Testis (tissue), 5 donors: ENCODE data around the gene TTBK1. TPM values are rescaled to one million over a fixed set of nuclear protein-coding genes. Genes with fewer than 3 reads are reported as not detected.

Experiments used
- DNase-seq: peaks from one replicate; pipeline ENCODE4 v3.0.0-alpha.2; 2019
- H3K27ac ChIP-seq, 2 donors: fragments of 200-600 bp; sonication (generic); one replicate each; pipeline ENCODE4 v1.5.1; 2019
- H3K27me3 ChIP-seq: fragments of 200-600 bp; sonication (generic); one replicate; pipeline ENCODE4 v1.5.1; 2019
- H3K36me3 ChIP-seq: fragments of 200-600 bp; sonication (generic); one replicate; pipeline ENCODE4 v1.5.1; 2017; ENCODE audit warnings: low read depth; ENCODE audit errors: missing control alignments
- H3K4me1 ChIP-seq: fragments of 200-600 bp; sonication (generic); one replicate; pipeline ENCODE4 v1.5.1; 2019
- H3K4me3 ChIP-seq, 2 donors: fragments of 200-600 bp; sonication (generic); one replicate each; pipeline ENCODE4 v1.5.1; 2017 to 2019
- H3K9me3 ChIP-seq: fragments of 200-600 bp; sonication (generic); one replicate; pipeline ENCODE4 v1.5.1; 2017
- POLR2A ChIP-seq: fragments of 450-650 bp; IDR thresholded peaks from one replicate; pipeline ENCODE4 v1.6.1; 2017; ENCODE audit warnings: antibody characterized with exemption, mild to moderate bottlenecking, moderate library complexity
- WGBS, 2 donors: methylation state at CpG; one replicate each; pipeline ENCODE4 v1.1.5; 2018; 5-methylcytosine and 5-hydroxymethylcytosine counted together
- intact Hi-C: fragments of 100-400 bp; cut with DNase I; formaldehyde crosslinking; loops from one replicate; pipeline ENCODE4 v1.15.1; 2023; ENCODE audit warnings: low total_unique reads
- long read RNA-seq, 2 donors: transcript quantifications; one replicate each; lab custom pipeline, GENCODE V29; 2026
- polyA plus RNA-seq: library from polyadenylated mRNA; stranded (reverse); fragments of 350-450 nt; fragmentation: Illumina TruSeq; extraction: RNeasy Lipid Tissue Mini Kit (QIAGEN cat#74804); gene quantifications from one replicate; pipeline ENCODE4 v1.2.3, GENCODE V29; 2014; ENCODE audit warnings: low read depth, low replicate concordance; ENCODE audit not compliant: insufficient read depth
- total RNA-seq, 2 donors: library from RNA; depleted of rRNA; stranded (reverse); fragments of >200 nt; gene quantifications; one replicate each; pipeline ENCODE4 v1.2.3, GENCODE V29; 2016
- TF ChIP-seq, protein P1 (sequence below), 3 experiments: fragments of 450-650 bp in 2 of 3; fragments of 200-600 bp in 1 of 3; sonication (generic) in 1 of 3; IDR thresholded peaks; one replicate each; pipeline ENCODE4 v1.5.1; 2016 to 2019; ENCODE audit warnings: antibody characterized with exemption in 3 of 3, mild to moderate bottlenecking in 2 of 3, moderate library complexity in 1 of 3

Gene TTBK1
- 1 to 10 TPM; 2.2 to 2.6 TPM for total RNA-seq
- 2.3 TPM for polyA plus RNA-seq
- long read RNA-seq, donor 1: 0 reads
- long read RNA-seq, donor 2: 0 reads

DNA sequence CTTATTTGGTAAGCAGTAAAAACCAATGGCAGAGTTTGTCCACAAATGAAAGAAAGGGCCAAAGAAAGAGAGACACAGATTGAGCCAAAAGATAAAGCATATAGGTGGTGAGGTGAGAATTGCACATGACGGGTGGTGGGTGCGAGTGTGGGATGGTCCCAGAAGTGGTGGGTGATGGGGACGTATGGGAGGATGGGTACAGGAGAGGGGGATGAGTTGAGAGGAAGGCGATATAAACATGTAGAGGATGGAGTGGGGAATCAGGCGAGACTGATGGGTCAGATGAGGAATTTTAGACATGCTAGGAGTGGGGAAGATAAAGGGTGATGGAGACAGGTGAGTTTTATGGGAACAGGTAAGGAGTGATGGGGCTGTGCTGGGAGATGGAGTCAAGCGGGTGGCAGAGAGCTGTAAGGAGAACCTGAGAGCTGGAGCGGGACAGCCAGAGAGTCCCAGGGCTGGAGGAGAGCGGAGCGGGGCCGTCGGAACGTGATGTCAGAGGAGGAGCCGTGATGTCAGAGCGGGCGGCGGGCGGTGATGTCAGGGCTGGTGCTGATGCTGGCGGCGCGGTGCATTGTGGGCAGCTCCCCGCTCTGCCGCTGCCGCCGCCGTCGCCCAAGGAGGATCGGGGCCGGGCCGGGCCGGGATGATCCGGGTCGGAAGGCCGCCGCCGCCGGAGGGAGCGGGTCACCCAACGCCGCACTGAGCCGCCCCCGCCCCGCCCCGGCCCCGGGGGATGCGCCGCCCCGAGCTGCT lies at the start of gene TTBK1:
Gene TTBK1, plus strand, starts transcription at position 574 of the 756 bp plus-strand sequence. CDS start 3,180 bp downstream, outside the sequence.
- Histone ChIP-seq H3K27me3 (no peaks in the 10 kb centered on the region), H3K4me3 (no peak within 1 kb of the TSS), H3K9me3 (no peaks in the 10 kb centered on the region), H3K36me3 (no peaks in the 10 kb centered on the region), H3K4me1 (peaks cover 6% of the 10 kb centered on the region), H3K27ac (no peak within 1 kb of the TSS)
- no peak for DNase-seq
- intact Hi-C loops: no loop called here
- WGBS, 2 donors: 11 to 12% methylated on average over 17 to 25 of the region's 47 CpGs
- TF ChIP-seq POLR2A: no peak
- TF ChIP-seq, protein P1, sequence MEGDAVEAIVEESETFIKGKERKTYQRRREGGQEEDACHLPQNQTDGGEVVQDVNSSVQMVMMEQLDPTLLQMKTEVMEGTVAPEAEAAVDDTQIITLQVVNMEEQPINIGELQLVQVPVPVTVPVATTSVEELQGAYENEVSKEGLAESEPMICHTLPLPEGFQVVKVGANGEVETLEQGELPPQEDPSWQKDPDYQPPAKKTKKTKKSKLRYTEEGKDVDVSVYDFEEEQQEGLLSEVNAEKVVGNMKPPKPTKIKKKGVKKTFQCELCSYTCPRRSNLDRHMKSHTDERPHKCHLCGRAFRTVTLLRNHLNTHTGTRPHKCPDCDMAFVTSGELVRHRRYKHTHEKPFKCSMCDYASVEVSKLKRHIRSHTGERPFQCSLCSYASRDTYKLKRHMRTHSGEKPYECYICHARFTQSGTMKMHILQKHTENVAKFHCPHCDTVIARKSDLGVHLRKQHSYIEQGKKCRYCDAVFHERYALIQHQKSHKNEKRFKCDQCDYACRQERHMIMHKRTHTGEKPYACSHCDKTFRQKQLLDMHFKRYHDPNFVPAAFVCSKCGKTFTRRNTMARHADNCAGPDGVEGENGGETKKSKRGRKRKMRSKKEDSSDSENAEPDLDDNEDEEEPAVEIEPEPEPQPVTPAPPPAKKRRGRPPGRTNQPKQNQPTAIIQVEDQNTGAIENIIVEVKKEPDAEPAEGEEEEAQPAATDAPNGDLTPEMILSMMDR (IDR thresholded peaks at IDR 0.05): no peak

DNA sequence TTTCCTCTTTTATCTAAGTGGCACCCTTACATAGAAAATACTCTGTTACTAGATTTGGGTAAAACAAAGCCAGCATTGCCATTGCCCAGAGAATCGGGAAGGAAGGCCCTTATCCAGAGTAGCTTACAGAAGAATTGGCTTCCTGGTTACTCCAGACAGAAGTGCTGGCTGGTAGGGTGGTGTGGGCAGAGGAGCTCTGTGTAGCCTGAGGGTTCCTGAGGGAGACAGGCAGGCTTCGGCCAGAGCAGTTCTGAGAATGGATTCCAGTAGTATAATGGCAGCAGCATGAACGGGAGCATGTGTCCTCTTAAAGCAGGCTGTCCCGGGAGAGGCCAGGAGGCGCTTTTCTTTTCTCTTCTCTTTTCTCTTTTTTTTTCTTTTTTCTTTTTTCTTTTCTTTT lies 49.4 kb upstream of the TTBK1 start:
- Histone ChIP-seq H3K9me3 (no peaks in the 10 kb centered on the region), H3K27ac (no peak overlapping the region), H3K4me1 (no peaks in the 10 kb centered on the region), H3K27me3 (no peaks in the 10 kb centered on the region), H3K36me3 (no peaks in the 10 kb centered on the region), H3K4me3 (no peak overlapping the region)
- no peak for DNase-seq
- 87 to 89% methylated on average over 5 of the region's 5 CpGs for WGBS, 2 donors
- TF ChIP-seq, protein P1 (IDR thresholded peaks at IDR 0.05): no peak
- no peak for TF ChIP-seq POLR2A
- intact Hi-C loops: no loop called here

DNA sequence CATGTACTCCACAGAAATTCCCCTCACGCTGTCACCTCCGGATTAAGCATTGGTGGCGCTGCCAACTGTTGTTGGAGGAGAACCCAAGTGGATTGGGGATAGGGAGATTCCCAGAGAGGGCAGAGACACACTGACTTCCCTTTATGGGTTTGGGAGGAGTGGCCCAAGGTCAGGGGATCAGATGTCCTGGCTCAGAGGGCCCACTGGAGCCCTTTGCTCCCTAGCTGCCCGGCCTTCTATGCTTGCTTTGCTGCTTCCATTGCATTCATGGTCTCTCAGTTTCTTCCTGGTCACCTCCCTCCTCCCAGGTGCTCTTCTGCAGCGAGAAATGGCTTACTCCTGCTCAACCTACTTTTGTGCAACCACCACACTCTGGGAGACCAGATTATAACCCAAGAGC lies 46.9 kb upstream of the TTBK1 start:
- TF ChIP-seq POLR2A: no peak
- TF ChIP-seq, protein P1 (IDR thresholded peaks at IDR 0.05): no peak
- Histone ChIP-seq H3K27me3 (no peaks in the 10 kb centered on the region), H3K36me3 (peaks cover 3% of the 10 kb centered on the region), H3K4me1 (no peaks in the 10 kb centered on the region), H3K4me3 (no peak overlapping the region), H3K9me3 (no peaks in the 10 kb centered on the region), H3K27ac (no peak overlapping the region)
- 85 to 93% methylated on average over 5 of the region's 5 CpGs for WGBS, 2 donors
- intact Hi-C loops: no loop called here
- no peak for DNase-seq

DNA sequence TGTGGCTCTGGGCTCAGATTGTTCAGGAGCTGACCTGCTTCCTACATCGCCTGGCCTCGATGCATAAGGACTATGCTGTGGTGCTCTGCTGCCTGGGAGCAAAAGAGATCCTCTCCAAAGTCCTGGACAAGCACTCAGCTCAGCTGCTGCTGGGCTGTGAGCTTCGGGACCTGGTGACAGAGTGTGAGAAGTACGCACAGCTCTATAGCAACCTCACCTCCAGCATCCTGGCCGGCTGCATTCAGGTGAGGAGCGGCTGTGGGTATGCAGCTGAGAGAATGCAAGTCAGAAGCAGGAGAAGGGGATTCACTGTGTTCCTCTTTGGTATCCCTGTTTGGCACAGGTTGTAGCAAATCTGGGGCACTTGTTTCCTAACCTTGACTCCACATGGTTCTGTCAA lies 43.4 kb upstream of the TTBK1 start:
- WGBS, 2 donors: 88 to 90% methylated on average over 6 of the region's 6 CpGs
- no peak for DNase-seq
- peaks cover 3% of the 10 kb centered on the region for H3K36me3 ChIP-seq
- no peaks in the 10 kb centered on the region for H3K4me1 ChIP-seq
- H3K9me3 ChIP-seq: no peaks in the 10 kb centered on the region
- no peak overlapping the region for H3K27ac ChIP-seq
- H3K27me3 ChIP-seq: no peaks in the 10 kb centered on the region
- no peak overlapping the region for H3K4me3 ChIP-seq
- intact Hi-C loops: no loop called here
- TF ChIP-seq, protein P1 (IDR thresholded peaks at IDR 0.05): no peak
- no peak for TF ChIP-seq POLR2A

DNA sequence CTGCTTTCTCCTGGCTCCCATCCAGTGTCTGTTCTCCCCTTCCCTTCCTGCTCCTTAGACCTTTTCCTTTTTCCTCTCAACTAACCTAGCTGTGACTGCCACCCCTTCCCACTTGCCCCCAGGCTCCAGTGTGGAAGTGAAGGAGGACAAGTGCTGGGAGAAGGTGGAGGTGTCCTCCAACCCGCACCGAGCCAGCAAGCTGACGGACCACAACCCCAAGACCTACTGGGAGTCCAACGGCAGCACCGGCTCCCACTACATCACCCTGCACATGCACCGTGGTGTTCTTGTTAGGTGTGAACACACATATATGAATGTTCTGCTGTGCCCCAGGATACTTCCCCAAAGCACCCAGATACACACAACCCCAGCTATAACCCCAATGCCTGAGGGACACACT lies 42.7 kb upstream of the TTBK1 start:
- Histone ChIP-seq H3K27me3 (no peaks in the 10 kb centered on the region), H3K27ac (no peak overlapping the region), H3K4me1 (no peaks in the 10 kb centered on the region), H3K36me3 (peaks cover 3% of the 10 kb centered on the region), H3K4me3 (no peak overlapping the region), H3K9me3 (no peaks in the 10 kb centered on the region)
- DNase-seq: no peak
- 83 to 85% methylated on average over 6 of the region's 6 CpGs for WGBS, 2 donors
- intact Hi-C loops: no loop called here
- no peak for TF ChIP-seq POLR2A
- TF ChIP-seq, protein P1 (IDR thresholded peaks at IDR 0.05): no peak
